ENCODE measurements around the gene FCER1G. TPM values are rescaled to one million over a fixed set of nuclear protein-coding genes. Genes with fewer than 3 reads are reported as not detected.
"Not testable (repeated sequence)": the region's sequence is repeated elsewhere in the genome, so short reads cannot be mapped to it uniquely, and the experiment has no call there.

The FCER1G gene
- total and polyA plus RNA-seq, 2 donors (not counting 3 experiments of a cell fraction or from before 2014, with no cell fraction given): 1.1 to 1.6 TPM

DNA sequence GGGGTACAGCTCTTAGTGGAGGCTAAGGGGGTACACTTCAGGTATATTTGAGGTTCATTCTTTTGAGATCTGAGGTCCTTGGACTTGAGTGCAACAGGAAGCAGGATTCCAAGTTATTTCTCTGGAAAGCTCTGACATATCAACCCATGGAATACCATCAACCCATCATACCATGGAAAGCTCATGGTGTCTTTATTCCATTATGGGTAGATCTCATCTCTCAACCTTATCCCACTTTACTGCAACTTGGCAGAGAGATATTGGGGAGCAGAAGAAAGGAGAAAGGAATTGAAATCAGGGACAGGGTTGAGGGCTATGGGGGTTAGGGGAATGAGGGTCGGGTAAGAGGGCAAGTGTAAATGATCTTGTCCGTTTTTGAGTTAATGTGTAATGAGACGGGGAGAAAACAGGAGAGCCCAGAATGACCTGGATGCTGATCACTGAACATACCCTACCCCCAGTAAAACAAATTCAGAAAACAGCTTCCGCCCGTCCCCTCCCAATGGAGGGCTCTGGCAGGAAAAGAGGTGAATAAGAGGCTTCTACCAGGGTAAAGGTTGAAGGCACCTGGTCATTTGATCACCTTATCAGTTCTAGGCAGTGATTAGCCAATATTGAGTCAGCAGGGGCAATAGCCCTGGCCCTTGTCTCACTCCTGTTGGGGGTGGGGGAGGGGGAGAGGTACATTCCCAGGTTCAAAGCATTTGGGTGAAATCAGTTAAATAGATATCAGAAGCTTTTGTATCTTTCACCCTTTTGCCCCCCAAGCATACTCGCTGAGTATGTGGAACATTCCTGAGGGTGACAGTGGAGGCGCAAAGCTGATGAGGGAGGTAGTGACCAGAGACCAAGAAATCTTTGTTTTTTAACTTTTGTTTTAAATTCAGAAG lies 9.0 kb downstream of the FCER1G start:
- Histone ChIP-seq H3K27ac (ENCODE audit: insufficient read depth, low read depth, low read length) (no peak overlapping the region), H4K20me1 (replicated peaks; ENCODE audit: control insufficient read depth, extremely low read depth, insufficient read depth, low read length) (no peaks in the 10 kb centered on the region), H3K4me2 (ENCODE audit: insufficient read depth, low read length) (no peak overlapping the region), H3K9me1 (replicated peaks; ENCODE audit: control insufficient read depth, extremely low read depth, insufficient read depth, low read length) (no peaks in the 10 kb centered on the region), H2AFZ (ENCODE audit: low read depth, low read length) (no peak overlapping the region), H3K9me3 (replicated peaks; ENCODE audit: control insufficient read depth, insufficient read depth, low read length) (no peaks in the 10 kb centered on the region), H3K36me3 (ENCODE audit: control insufficient read depth in 2 of 2, extremely low read depth in 1 of 2, insufficient read depth in 2 of 2, low read length in 2 of 2) (peaks cover 5 to 6% of the 10 kb centered on the region in 2 experiments), H3K27me3 (ENCODE audit: control insufficient read depth in 2 of 2, insufficient read depth in 2 of 2, low read length in 2 of 2) (no peaks in the 10 kb centered on the region), H3K79me2 (ENCODE audit: control insufficient read depth, insufficient read depth, low read length) (no peaks in the 10 kb centered on the region), H3K4me3 (replicated peaks in 1 of 3; ENCODE audit: insufficient read depth in 1 of 3, low read depth in 1 of 3, low read length in 3 of 3) (no peak overlapping the region), H3K9ac (replicated peaks; ENCODE audit: extremely low read depth, insufficient read depth, low read length) (no peak overlapping the region), H3K4me1 (ENCODE audit: control insufficient read depth, extremely low read depth, insufficient read depth, low read length) (peaks cover 18% of the 10 kb centered on the region)
- FAIRE-seq: no peak
- no peak for DNase-seq (ENCODE audit: low read depth, low spot score)
- dilution Hi-C loops (cut with MboI; ENCODE audit: extremely low pct_ligation_motif_present, low sequenced_read_pairs) (no loop called here), intact Hi-C loops (cut with micrococcal nuclease) (loop anchor here (2.0 kb wide), 1 partner anchor 39 kb away; no protein-coding TSS in a partner anchor)
- CTCF ChIA-PET: interaction anchor here (1.7 to 5.4 kb wide), 4 partner anchors 14 to 32 kb away, joined by 3 to 55 read pairs (median 28); partner anchors contain the start of genes ADAMTS4 and NDUFS2
- TF ChIP-seq GATA2 (IDR thresholded peaks at IDR 0.05; ENCODE audit: insufficient read depth, insufficient read length, low read depth, low read length): no peak
- TF ChIP-seq JUN (IDR thresholded peaks at IDR 0.05; ENCODE audit: borderline replicate concordance, insufficient read depth, insufficient read length, low read depth): no peak
- TF ChIP-seq POLR2A (IDR thresholded peaks at IDR 0.05; ENCODE audit: low read depth, low read length): no peak
- no peak for TF ChIP-seq MYC (IDR thresholded peaks at IDR 0.05; ENCODE audit: low read depth, low read length)
- TF ChIP-seq, protein P1, sequence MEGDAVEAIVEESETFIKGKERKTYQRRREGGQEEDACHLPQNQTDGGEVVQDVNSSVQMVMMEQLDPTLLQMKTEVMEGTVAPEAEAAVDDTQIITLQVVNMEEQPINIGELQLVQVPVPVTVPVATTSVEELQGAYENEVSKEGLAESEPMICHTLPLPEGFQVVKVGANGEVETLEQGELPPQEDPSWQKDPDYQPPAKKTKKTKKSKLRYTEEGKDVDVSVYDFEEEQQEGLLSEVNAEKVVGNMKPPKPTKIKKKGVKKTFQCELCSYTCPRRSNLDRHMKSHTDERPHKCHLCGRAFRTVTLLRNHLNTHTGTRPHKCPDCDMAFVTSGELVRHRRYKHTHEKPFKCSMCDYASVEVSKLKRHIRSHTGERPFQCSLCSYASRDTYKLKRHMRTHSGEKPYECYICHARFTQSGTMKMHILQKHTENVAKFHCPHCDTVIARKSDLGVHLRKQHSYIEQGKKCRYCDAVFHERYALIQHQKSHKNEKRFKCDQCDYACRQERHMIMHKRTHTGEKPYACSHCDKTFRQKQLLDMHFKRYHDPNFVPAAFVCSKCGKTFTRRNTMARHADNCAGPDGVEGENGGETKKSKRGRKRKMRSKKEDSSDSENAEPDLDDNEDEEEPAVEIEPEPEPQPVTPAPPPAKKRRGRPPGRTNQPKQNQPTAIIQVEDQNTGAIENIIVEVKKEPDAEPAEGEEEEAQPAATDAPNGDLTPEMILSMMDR (IDR thresholded peaks at IDR 0.05; ENCODE audit: extremely low read depth in 1 of 2, insufficient read depth in 1 of 2, low read depth in 1 of 2, low read length in 2 of 2): no peak
- no peak for TF ChIP-seq POLR2AphosphoS5 (IDR thresholded peaks at IDR 0.05; ENCODE audit: insufficient read depth, low read depth, low read length)
- TF ChIP-seq EZH2 (IDR thresholded peaks at IDR 0.05; ENCODE audit: borderline replicate concordance, low read depth, low read length, severe bottlenecking): no peak
- no peak for TF ChIP-seq FOS (IDR thresholded peaks at IDR 0.05; ENCODE audit: borderline replicate concordance, insufficient read depth, low read length)
- no peak for TF ChIP-seq MAX (IDR thresholded peaks at IDR 0.05; ENCODE audit: insufficient read depth, insufficient read length)
- POLR2A ChIA-PET: no interaction called here
- no TSS peak for BruUV-seq (replicated peaks)

DNA sequence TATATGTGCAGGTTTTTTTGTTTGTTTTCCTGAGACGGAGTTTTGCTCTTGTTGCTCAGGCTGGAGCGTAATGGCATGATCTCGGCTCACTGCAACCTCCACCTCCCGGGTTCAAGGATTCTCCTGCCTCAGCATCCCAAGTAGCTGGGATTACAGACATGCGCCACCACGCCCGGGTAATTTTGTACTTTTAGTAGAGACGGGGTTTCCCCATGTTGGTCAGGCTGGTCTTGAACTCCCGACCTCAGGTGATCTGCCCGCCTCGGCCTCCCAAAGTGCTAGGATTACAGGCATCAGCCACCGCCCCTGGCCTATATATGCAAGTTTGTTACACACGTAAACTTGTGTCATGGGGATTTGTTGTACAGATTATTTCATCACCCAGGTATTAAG lies 9.6 kb downstream of the FCER1G start:
- H3K9ac ChIP-seq (replicated peaks; ENCODE audit: extremely low read depth, insufficient read depth, low read length); H3K36me3 ChIP-seq (ENCODE audit: control insufficient read depth in 2 of 2, extremely low read depth in 1 of 2, insufficient read depth in 2 of 2, low read length in 2 of 2); H4K20me1 ChIP-seq (replicated peaks; ENCODE audit: control insufficient read depth, extremely low read depth, insufficient read depth, low read length); H3K79me2 ChIP-seq (ENCODE audit: control insufficient read depth, insufficient read depth, low read length); H3K4me2 ChIP-seq (ENCODE audit: insufficient read depth, low read length); H3K27me3 ChIP-seq (ENCODE audit: control insufficient read depth in 2 of 2, insufficient read depth in 2 of 2, low read length in 2 of 2); dilution Hi-C loops (cut with MboI; ENCODE audit: extremely low pct_ligation_motif_present, low sequenced_read_pairs); H3K4me3 ChIP-seq (replicated peaks in 1 of 3; ENCODE audit: insufficient read depth in 1 of 3, low read depth in 1 of 3, low read length in 3 of 3); FAIRE-seq; DNase-seq (ENCODE audit: low read depth, low spot score); POLR2A ChIA-PET; BruUV-seq (replicated peaks); H3K9me1 ChIP-seq (replicated peaks; ENCODE audit: control insufficient read depth, extremely low read depth, insufficient read depth, low read length); H2AFZ ChIP-seq (ENCODE audit: low read depth, low read length); H3K9me3 ChIP-seq (replicated peaks; ENCODE audit: control insufficient read depth, insufficient read depth, low read length); H3K27ac ChIP-seq (ENCODE audit: insufficient read depth, low read depth, low read length): not testable (repeated sequence)
- CTCF ChIA-PET: interaction anchor here (1.7 to 5.4 kb wide), 4 partner anchors 15 to 32 kb away, joined by 3 to 55 read pairs (median 28); partner anchors contain the start of genes ADAMTS4 and NDUFS2
- H3K4me1 ChIP-seq (ENCODE audit: control insufficient read depth, extremely low read depth, insufficient read depth, low read length): peaks cover 18% of the 10 kb centered on the region
- intact Hi-C loops (cut with micrococcal nuclease): loop anchor here (1.0 to 2.0 kb wide), 4 partner anchors 14 to 40 kb away; partner anchors contain the start of gene NDUFS2

All from endothelial cell of umbilical vein (primary cell).